DOHH2 (cell line): Measurements from ENCODE around the gene GAB1.

Experiments
- EZH2phosphoT487 ChIP-seq: fragments of 200-600 bp; sonication (generic); IDR thresholded peaks from 2 replicates; pipeline ENCODE4 v1.6.1; 2017; ENCODE audit warnings: borderline replicate concordance, mild to moderate bottlenecking, antibody characterized with exemption, low read length, moderate library complexity, mixed read lengths
- TF ChIP-seq, protein P1 (sequence below): fragments of 200-600 bp; sonication (generic); IDR thresholded peaks from one replicate; pipeline ENCODE4 v1.5.1; 2014; ENCODE audit warnings: antibody characterized with exemption, mild to moderate bottlenecking, low read depth, low read length; ENCODE audit not compliant: poor library complexity, severe bottlenecking

DNA sequence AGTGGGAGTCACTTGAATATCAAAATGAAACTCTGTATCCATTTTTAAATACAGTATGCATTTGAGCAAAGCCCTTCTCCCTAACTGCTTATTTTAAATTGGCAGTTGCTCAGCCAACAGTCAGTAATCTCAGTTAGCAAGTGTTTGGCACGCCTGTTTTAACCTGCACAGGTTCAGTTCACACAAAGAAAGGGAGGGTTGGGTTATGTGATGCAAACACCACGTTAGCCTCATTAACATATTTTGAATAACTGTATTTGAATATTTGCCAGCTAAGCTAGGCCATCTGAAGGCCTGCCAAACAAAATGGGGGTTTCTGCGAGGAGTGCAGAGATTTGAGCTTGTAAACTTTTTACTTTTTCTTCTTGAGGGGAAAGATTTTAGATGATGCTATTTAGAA lies 19.8 kb downstream of the GAB1 start:
- TF ChIP-seq, protein P1, sequence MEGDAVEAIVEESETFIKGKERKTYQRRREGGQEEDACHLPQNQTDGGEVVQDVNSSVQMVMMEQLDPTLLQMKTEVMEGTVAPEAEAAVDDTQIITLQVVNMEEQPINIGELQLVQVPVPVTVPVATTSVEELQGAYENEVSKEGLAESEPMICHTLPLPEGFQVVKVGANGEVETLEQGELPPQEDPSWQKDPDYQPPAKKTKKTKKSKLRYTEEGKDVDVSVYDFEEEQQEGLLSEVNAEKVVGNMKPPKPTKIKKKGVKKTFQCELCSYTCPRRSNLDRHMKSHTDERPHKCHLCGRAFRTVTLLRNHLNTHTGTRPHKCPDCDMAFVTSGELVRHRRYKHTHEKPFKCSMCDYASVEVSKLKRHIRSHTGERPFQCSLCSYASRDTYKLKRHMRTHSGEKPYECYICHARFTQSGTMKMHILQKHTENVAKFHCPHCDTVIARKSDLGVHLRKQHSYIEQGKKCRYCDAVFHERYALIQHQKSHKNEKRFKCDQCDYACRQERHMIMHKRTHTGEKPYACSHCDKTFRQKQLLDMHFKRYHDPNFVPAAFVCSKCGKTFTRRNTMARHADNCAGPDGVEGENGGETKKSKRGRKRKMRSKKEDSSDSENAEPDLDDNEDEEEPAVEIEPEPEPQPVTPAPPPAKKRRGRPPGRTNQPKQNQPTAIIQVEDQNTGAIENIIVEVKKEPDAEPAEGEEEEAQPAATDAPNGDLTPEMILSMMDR, result no peak
- TF ChIP-seq EZH2phosphoT487, result no peak
